ENCODE results near the gene SLC3A2.

Gene SLC3A2

GRCh38 chr11:62909107-62909894, 28.6 kb downstream of the SLC3A2 start:
- in situ Hi-C loops (cut with HindIII; ENCODE audit: low sequenced_read_pairs) = no loop called here

DNA sequence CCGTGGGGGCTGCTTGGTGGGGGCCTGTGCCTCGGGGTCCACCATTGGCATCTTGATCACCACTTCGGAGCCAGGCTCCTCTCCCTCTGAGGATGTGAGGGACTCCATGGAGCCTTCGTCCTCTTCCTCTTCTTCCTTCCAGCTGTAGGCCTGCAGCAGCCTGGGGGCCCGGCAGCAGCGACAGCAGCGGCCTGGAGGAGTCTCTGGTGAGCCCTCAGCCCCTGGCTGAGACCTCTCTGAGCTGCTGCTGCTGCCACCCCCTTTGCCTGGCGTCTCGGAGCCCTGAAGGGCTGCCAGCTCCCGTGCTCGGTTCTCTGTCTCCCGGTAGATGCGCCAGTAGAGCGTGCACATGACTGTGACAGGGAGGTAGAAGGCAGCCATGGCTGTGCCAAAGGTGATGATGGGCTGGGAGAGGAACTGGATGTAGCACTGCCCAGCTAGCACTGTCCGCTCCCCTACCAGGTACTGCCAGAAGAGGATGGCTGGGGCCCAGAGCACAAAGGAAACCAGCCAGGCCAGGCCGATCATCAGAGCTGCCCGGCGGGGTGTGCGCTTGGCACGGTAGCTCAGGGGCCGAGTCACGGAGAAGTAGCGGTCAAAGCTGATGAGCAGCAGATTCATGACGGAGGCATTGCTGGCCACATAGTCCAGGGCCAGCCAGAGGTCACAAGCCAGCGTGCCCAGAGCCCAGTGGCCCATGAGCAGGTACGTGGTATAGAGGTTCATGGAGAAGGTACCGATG, 29.6 kb downstream of the SLC3A2 start:
- in situ Hi-C loops (cut with HindIII; ENCODE audit: low sequenced_read_pairs) = no loop called here

DNA sequence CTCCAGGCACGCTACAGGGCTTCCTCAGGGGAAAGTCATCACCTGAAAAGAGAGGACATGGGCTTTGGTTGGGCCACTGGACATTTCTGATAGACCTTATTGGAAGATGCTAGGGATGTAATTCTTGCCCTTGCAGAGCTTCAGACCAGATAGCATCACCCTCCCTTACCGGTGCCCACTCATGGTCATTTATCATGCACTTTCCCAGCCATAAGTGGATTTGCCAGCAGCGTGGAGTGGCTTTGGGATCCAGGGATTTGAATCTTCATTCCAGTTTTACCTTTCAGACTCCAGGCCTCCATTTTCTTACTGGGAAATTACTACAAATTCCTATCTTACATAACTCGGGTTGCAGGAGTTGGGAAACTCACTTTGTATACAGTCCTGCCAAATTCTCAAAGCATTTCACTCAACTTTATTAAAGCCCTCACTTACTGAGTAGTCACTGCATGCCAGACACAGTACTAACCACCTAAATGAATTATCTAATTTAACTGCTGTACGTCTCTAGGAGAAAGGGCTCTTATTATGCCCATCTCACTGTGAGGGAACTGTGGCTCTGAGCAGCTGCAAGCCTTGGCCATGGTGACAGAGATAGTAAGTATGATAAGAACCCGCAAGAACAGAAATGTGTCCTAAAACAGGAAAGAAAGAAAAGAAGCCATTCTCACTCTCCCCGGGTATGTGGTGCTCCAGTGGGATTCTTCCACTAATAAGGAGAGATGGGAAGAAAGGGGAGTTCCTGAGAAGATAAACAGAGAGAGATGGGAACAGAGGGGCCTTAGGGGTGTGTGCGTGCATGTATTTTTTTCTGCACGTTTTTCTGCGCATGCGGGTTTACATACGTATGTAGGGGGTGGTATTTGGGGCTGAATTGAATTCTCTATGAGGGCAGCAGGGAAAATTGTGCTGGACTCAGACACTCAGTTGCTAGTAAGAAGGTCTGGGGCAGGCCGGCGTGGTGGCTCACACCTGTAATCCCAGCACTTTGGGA, 30.7 kb downstream of the SLC3A2 start:
- in situ Hi-C loops (cut with HindIII; ENCODE audit: low sequenced_read_pairs) = no loop called here

DNA sequence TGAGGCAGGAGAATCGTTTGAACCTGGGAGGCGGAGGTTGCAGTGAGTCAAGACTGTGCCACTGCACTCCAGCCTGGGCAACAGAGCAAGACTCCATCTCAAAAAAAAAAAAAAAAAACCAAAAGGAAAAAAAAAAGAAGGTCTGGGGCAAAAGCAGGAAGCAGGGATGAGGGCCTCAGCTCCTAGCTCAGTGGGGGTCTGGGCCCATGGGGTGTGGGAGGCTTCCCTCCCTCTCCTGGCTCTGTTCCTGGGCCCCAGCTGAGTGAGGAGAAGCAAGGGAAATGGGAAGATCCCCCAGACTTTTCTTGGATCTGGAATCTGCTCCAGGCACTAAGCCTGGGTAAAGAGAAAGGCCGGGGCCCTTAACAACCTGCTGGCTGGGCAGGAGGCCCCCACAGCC, 31.6 kb downstream of the SLC3A2 start:
- in situ Hi-C loops (cut with HindIII; ENCODE audit: low sequenced_read_pairs) = no loop called here

GRCh38 chr11:62914416-62914815, 33.7 kb downstream of the SLC3A2 start:
- in situ Hi-C loops (cut with HindIII; ENCODE audit: low sequenced_read_pairs) = no loop called here

DNA sequence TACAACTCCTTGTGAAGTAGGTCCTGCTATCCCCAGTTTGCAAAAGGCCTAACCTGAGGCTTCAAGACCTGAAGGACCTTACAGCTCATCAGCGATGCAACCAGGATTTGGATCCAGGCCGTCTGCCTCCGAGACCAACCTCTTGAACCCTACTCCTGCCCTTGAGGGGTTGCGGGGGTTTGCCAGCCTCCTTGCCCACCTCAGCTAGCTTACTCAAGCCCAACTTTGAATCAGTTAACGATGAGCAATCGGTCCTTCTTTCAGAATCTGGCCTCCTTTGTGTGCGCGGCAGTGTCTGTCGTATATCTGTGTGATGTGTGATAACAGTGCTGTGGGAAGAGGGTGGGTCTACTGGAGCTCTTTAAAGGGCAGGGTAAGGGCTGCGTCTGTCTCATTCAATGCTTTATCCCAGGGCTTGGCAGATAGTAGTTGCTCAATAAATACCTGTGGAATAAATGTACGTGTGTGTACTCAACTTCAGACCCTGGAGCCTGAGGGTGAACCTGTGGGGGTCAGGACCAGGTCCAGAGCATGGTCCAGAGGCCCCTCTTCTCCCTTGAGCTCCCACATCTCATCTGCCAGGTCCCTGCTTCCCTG, 37.3 kb downstream of the SLC3A2 start:
- in situ Hi-C loops (cut with HindIII; ENCODE audit: low sequenced_read_pairs) = no loop called here

- in situ Hi-C loops (cut with HindIII; ENCODE audit: low sequenced_read_pairs) = no loop called here
These were observed 37.8 kb downstream of the SLC3A2 start for GRCh38 chr11:62918531-62918930.

DNA sequence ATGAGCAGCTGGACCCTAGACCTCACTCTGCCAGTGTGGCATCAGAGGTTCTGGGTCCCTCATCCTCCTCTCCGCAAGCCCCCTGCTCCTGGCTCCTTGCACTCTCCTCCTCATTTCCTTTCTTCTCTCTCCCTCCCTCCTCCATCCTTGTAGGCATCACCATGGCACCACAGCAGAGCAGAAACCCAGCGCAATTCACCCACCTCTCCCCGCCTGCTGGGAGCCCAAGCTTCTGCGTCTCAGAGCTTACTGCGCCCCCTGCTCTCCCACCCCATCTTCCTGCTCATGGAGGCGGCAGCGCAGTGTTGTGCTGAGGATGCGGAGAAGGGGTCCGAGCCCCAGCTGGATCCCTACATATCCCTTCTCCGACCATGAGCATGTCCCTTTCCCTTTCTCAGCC, 38.8 kb downstream of the SLC3A2 start:
- in situ Hi-C loops (cut with HindIII; ENCODE audit: low sequenced_read_pairs) = no loop called here

DNA sequence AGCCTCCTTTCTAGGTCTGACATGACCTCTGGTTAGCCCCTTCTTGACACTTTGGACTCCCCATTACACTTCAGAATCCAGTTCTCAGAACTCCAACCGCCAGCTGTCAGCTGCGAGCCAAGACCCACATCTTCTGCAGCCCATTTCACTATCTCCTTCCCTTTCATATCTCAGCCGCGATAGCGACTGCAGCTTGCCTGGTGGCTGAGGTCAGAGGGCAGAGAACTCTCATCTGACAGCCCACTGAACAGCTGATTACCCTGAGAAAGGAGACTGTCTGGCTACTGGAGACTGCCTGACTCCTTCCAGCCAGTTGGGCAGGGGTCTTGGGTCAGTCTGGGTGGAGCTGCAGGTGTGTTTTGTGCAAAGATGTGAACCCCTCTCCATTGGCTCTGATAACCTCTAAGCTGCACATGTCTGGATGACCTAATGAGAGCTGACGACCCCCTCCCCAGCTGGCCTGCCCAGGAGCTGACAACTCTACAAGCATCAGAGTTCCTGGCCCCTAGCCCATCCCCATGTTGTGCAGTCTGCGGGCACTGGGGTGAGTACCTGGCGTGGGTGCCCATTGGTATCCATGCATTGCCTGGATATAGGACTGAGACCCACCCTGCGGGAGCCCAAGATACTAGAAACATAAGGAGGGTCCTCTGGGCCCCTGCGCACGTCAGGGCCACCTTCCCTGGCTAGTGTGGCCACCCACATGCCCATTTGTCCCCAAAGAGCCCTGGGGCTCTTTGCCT, 39.4 kb downstream of the SLC3A2 start:
- in situ Hi-C loops (cut with HindIII; ENCODE audit: low sequenced_read_pairs) = loop anchor here (10.0 kb wide), 1 partner anchor 85 kb away; no protein-coding TSS in a partner anchor

- in situ Hi-C loops (cut with HindIII; ENCODE audit: low sequenced_read_pairs) = loop anchor here (10.0 kb wide), 1 partner anchor 84 kb away; no protein-coding TSS in a partner anchor
These were observed 40.5 kb downstream of the SLC3A2 start, which contains the start of gene CHRM1 for GRCh38 chr11:62921201-62921572. CHRM1 (minus strand) TSS chr11:62921363; CDS start chr11:62911100, 10,263 bp downstream.

GRCh38 chr11:62921573-62922188, 41.0 kb downstream of the SLC3A2 start:
- in situ Hi-C loops (cut with HindIII; ENCODE audit: low sequenced_read_pairs) = loop anchor here (10.0 kb wide), 1 partner anchor 83 kb away; no protein-coding TSS in a partner anchor

DNA sequence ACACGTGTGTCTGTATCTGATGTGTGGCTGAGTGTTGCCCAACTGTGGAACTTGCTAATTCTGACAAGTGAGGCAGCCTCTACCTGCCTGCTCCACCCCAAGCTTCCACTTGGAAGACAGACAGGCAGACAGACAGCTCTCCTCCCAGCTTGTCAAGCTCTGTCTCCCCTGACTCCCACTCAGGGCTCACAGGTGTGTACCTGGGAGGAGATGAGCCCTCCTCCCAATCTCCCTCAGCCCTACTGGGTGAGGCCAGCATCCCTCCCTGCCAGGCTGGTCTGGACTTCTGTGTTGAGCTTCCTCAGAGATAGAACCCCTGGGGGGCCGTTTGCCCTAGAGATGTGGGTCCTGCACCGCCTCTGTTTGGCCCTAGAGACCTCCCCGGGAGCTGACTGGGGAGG, 41.5 kb downstream of the SLC3A2 start:
- in situ Hi-C loops (cut with HindIII; ENCODE audit: low sequenced_read_pairs) = loop anchor here (10.0 kb wide), 1 partner anchor 83 kb away; no protein-coding TSS in a partner anchor

DNA sequence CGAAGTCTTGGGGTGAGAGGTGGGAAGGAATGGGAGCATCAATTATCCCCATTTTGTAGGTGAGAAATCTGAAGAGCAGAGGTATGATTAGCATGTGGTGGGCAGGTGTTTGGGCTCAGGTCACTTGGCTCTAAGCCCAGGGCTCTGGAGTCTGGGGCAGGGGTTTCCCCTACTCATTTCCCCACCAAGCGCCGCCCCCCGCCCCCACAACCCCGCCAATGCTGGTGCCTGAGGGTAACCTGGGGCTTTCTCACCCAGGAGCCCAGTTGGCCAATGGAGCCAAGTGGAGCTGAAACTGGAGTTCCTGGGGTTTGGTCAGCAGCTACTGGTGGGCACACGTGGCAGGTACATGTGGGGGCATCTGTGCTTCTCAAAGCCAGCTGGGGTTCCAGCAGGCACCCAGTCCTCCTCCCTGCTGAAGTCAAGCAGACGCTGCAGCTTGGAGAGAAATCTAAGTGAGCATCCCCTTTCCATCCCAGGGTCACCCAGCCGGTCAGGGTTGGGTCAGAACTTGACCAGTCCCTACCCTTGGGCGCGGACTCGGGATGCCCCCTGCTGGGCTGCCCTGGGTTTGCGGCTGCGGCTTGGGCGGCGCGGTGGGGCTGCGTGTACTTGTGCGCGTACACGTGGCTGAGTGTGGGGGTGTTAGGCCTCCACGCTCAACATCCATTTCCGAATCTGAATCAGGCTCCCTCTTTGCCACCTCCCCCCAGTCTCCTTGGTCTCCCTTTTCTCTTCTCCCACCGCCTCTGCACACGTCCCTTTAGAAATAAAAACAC, 42.1 kb downstream of the SLC3A2 start:
- in situ Hi-C loops (cut with HindIII; ENCODE audit: low sequenced_read_pairs) = loop anchor here (10.0 kb wide), 1 partner anchor 82 kb away; no protein-coding TSS in a partner anchor

DNA sequence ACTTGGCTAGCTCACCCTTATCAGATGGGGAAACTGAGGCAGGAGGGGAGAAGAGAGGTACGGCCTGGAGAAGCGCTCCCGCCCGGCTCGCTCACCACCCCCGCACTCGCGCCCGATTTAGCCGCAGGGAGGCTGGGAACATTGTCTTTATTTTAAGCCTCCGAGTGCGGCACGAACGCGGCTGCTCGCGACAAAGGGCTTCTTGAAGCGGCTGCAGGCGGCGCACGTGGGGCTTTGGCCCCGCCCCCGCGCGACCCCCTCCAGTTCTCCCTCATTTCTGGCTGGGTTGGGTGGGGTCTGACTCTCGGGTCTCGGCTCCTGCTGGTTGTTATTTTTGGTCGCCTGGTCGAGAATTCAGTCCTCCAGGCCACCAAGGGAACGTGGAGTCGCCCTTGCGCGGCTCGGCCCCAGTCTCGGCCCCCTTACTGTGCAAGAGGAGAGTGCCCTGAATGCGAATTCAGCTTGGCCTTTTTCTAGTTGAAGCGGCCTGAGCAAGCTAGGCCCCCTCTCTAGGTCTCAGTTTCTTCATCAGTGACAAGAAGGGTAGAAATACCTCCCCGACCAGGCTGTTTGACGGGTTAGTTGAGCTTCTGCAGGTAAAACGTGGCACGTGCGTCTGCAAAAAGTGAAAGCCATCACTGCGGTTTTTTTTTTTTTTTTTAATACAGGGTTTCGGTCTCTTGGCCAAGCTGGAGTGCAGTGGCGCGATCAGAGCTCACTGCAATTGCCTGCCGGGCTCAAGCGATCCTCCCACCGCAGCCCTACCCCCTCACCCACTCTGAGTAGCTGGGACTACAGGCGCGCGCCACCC, 43.1 kb downstream of the SLC3A2 start:
- in situ Hi-C loops (cut with HindIII; ENCODE audit: low sequenced_read_pairs) = loop anchor here (10.0 kb wide), 1 partner anchor 81 kb away; no protein-coding TSS in a partner anchor

- in situ Hi-C loops (cut with HindIII; ENCODE audit: low sequenced_read_pairs) = loop anchor here (10.0 kb wide), 1 partner anchor 79 kb away; no protein-coding TSS in a partner anchor
These were observed 44.6 kb downstream of the SLC3A2 start for GRCh38 chr11:62925308-62925707.

DNA sequence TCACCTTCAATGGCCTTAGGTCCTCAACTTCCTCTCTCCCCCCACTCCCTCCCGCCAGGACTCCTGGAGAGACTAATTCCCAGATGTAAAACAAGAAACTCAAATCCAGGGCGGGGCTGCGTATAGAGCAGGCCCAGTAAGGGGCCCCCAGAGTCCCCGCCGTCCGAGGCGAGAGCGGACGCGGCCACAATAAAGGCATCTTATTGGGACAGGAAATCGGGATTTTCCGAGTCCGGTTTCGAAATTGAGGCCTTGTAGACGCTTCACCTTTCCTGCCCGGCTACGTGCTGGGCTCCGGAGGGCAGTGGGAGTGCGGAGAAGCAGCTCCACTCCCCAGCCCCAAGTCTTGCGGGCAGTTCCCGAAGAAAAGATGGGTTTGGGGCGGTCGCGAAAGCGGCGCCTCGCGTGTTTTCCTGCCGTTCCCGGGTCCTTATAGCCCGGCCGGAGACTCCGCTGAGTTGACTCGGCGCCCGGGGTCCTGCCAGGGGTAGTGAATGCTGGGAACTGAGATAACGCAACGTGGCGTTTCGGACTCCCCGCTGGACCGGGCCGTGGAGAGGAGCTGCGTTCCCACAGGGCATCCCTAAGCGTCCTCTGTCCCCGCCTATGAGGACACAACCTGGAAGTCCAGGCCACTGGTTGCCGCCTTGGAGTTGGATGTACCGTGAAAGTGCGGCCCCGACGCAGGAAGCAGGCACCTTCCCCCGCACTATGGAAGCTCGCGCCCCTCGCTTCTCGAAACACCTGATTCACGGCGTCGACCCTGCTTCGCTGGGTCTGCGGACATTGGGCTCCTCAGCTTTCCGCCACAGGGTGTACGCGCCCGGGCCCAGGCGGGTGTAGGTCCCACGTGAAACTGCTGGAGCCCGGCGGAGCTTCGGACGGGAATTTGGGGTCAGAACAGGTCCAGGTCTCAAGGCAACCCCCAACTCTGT, 45.3 kb downstream of the SLC3A2 start:
- in situ Hi-C loops (cut with HindIII; ENCODE audit: low sequenced_read_pairs) = loop anchor here (10.0 kb wide), 1 partner anchor 79 kb away; no protein-coding TSS in a partner anchor

Measured in DLD1 (cell line).